NCI-H526 (cell line): Measurements from ENCODE around the gene ZC3H4.

Experiments
- DNase-seq, 2 experiments: peaks; one replicate each; lab custom pipeline; 2025; lab: John Stamatoyannopoulos, UW

ZC3H4 gene

DNA sequence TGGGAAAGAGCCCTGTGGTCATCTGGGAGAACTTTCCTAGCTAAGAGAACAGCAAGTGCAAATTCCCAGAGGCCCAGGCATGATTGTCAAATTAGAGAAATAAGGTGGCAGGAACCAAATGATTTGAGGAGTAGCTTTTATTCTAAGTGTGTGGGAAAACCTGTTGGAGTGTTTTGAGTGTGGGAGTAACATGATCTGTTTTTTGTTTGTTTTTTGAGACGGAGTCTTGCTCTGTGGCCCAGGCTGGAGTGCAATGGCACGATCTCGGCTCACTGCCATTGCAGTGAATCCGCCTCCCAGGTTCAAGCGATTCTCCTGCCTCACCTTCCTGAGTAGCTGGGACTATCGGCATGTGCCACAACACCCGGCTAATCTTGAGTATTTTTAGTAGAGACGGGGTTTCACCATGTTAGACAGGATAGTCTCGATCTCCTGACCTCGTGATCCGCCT, 19.5 kb upstream of the ZC3H4 start:
- DNase-seq = no peak

DNA sequence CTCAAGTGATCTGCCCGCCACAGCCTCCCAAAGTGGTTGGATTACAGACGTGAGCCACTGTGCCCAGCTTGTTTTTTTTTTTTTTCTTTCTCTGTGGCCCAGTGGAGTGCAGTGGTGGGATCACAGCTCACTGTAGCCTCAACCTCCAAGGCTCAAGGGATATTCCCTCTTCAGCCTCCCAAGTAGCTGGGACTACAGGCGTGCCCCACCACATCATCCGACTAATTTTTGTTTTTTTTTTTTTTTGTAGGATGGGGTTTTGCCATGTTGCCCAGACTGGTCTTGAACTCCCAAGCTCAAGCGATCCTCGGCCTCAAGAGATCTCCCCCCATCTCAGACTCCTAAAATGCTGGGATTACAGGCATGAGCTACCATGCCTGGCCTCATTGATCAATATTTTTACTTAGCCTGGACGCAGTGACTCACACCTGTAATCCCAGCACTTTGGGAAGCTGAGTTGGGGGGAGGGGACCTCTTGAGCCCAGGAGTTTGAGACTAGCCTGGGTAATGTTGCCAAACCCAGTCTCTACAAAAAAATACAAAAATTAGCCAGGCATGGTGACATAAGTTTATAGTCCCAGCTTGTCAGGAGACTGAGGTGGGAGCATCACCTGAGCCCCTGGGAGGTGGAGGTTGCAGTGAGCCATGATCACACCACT, 18.7 kb upstream of the ZC3H4 start:
- DNase-seq = no peak

DNA sequence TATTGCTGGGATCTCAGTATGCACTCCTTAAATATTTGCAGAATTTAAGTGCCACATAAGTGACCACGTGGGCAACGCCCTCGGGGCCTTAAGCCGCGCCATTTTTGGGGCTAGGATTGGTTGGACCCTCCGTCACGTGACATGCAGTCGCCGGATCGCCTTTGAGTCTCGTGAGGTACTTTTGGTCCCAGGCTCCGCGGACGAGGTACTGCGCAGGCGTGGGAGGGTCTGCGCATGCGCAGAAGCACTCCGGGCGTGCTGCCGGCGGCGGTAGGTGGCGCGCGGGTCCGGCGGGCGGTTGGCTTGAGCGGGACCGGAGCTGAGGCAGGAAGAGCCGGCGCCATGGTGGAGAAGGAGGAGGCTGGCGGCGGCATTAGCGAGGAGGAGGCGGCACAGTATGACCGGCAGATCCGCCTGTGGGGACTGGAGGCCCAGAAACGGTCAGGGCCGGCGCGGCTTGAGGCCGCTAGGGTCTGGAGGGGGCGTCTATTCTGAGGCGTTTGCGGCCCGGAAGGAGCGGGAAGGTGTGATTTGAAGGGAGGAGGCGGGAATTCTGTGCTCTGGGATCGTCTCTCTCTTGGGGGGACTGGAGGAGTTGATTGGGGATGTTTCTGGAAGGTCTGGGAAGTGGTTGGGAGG, 17.1 kb upstream of the ZC3H4 start, which contains the start of gene SAE1:
Gene SAE1, plus strand, starts transcription at position 247 of the 639 bp plus-strand sequence. Its CDS starts 96 bp downstream, at position 343.
- peak; percentile 97 to 99 for DNase-seq

DNA sequence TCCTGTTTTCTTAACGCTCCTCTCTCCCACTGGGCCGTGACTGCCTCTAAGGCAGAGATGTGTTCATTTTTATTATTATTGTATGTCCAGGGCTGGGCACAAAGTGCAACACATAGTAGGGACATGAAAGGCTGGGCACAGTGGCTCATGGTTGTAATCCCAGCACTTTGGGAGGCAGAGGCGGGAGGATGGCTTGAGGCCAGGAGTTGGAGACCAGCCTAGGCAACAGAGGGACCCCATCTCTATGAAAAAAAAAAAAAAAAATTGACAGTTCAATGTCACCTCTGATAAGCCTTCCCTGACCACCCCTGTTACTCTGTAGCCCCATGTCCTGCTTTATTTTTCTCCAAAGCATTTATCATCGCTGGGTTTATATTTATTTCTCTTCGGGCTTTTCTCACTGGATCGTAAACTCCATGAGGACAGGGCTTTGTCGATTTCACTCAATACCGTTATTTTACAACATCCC, 16.6 kb upstream of the ZC3H4 start:
- DNase-seq = no peak

DNA sequence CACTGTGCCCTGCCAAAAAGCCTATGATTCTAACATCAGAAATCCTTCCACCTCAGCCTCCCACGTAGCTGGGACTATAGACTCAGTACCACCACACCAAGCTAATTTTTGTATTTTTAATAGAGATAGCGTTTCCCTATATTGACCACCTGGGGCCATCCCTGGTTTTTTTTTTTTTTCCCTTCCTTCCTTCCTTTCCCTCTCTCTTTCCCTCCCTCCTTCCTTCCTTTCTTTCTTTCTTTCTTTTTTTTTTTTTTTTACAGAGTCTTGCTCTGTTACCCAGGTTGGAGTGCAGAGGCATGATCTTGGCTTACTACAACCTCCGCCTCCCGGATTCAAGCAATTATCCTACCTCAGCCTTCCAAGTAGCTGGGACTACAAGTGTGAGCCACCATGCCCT, 16.0 kb upstream of the ZC3H4 start:
- DNase-seq = no peak

DNA sequence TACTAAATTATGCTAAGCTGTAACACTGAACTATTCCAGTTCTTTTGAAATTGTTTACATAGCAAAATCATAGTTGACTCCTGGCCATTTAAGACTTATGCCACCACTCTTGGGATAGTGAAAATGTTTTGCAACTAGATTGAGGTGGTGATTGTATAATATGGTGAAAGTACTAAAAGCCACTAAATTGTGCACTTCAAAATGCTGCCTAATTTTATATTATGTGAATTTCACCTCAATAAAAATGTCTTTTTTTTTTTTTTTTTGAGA, 12.0 kb upstream of the ZC3H4 start:
- DNase-seq = no peak

DNA sequence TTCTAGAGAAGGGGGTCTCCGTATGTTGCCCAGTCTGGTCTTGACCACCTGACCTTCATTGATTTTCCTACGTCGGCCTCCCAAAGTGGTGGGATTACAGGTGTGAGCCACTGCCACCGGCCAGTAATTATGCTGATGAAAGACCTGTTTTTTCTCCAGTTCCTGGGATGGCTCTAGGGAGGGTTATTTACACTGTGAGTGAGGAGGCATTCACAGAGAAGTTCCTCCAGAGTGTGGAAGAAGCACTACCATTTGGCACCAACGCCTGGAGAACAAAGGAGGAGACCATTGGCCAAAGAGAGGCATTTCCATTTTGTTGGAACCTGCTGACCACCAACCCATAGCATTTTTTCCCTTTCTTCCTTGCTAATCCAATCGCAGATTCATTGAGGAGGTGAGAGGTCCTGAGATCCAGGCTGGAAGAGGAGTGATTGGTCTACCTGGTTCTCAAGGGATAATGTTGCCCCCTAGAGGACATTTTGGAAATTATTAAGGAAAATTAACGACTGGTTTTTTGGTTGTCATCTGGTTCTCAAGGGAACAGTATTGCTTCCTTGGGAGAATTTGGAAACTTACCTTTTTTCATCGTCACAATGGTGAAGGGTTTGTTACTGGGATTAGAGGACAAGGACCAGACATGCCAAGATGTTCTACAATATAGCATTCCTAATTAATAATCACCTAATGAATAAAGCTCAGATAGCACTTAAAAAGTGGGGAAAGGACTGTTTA, 11.5 kb upstream of the ZC3H4 start:
- peak; percentile 57 to 83 for DNase-seq

DNA sequence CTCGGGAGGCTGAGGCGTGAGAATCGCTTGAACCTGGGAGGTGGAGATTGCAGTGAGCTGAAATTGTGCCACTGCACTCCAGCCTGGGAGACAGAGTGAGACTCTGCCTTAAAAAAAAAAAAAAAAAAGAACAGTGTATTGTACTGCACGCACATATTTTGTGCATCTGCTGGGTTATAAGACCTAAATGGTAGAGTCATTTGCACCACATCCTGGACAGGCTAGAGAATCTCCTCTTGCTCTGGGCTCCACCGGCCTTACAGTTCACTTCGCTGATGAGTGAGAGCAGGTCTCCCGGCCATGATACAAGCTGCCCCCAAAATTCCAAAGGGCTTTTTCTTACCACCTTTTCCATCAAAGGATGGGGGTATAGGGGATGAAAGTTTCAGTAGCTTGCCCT, 9.8 kb upstream of the ZC3H4 start:
- no peak for DNase-seq

DNA sequence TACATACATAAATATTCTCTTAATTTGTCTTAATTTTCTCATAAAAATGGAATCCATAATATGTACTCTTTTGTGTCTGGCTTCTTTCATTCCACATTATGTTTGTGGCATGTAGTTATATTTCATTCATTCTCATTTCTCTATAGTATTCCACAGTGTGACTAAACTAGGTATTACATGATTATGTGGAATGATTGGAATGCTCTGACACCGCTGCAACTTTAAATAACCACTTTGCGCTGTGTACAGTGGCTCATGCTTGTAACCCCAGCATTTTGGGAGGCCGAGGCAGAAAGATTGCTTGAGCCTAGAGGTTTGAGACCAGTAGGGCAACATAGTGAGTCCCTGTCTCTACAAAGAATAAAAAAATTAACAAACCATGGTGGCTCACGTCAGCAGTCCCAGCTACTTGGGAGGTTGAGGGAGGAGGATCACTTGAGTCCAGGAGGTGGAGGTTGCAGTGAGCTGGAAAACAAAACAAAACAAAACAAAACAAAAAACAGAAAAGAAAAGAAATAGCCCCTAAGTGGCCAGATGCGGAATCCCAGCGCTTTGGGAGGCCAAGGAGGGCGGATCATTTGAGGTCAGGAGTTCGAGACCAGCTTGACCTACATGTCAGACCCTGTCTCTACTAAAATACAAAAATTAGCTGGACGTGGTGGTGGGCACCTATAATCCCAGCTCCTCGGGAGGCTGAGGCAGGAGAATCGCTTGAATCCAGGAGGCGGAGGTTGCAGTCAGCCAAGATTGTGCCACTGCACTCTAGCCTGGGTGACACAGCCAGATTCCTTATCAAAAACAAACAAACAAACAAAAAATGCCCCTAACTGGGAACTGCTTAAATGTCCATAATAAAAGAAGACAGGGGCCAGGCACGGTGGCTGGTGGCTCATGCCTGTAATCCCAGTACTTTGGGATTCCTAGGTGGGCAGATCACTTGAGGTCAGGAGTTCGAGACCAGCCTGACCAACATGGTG, 9.1 kb upstream of the ZC3H4 start:
- no peak for DNase-seq

DNA sequence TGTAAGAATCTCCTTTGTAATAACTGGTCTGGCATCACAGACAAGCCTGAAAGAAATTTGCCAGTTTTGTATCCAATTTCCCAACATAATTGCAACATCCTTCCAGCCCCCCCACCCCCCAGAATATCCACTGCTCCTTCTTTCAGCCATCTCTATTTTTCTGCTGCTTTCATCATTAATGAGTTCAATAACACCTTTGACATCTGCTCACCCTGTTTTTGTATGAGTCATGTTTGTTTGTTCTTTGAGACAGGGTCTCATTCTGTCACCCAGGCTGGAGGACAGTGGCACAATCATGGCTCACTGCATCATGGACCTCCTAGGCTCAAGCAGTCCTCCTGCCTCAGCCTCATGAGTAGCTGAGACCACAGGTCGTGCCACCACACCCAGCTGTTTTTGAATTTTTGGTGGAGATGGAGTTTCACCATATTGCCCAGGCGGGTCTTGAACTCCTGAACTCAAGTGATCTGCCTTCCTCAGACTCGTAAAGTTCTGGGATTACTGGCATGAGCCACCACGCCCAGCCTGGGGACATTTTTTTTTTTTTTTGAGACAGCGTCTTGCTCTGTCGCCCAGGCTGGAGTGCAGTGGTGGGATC, 7.0 kb upstream of the ZC3H4 start:
- DNase-seq = no peak

DNA sequence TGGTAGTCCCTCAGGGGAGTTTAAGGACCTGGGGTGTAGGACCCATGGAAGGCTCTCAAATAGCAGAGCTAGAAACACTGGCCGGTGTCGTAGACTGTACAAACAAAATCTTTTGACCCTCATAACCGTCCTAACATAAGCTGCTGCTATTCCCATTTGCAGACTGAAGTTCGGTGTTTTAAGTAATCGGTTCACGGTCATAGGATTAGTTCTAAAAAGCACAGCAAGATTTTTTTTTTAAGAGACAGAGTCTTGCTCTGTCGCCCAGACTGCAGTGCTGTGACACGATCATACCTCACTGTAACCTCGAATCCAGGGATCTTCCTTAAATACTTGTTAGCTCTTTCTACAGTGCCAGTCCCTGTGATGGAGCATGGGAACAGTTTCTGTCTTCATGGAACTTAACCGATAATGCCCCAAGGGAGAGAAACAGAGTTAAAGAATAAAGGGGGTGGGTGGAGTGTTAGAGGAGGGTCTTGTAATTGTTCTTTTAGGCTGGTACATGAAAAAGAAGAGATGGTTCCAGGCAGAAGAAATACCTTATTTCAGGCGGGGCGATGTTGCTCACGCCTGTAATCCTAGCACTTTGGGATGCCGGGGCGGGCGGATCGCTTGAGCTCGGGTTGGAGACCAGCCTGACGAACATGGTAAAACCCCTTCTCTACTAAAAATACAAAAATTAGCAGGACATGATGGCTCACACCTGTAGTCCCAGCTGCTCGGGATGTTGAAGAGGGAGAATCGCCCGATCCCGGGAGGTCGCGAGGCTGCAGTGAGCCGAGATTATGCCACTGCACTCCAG, 475 bp upstream of the ZC3H4 start:
- DNase-seq = peak; percentile 41 to 64

DNA sequence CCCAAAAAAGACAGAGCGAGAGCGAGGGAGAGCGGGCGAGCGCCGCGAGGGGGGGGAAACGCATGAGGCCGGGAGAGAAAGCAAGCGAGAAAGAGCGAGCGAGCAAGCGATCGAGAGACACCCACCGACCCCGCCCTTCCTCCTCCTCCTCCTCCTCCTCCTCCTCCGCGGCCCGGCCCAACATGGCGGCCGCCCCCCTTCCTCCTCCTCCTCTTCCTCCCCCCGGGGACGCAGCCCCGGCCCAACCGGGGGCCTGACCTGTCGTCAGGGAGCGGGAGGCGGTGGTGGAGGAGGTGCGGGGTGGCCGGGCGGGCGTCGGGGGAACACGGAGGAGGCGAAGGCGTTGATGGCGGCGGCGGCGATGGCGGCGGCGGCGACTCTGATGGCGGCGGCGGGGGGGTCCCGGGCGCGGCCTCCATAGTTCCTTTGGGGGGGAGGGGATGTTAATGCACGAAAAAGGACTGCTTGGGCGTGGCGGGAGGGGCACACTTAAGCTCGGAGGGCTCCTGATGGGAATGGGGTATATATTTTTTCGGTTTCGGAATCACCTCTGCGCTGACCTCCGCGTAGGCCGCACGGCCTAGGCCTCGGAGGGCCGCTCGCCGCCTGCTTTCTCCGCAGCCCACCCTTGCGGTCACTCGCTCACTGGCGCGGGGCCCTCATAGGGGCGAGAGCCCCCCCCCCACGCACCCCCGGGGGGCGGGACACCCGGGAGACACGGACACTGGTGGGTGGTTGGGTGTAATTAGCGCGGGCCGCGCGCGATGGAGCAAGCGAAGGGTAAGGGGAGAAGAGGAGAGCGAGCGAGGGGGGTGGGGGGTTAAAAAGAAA, 1.2 kb downstream of the ZC3H4 start:
- peak; percentile 46 to 85 for DNase-seq

DNA sequence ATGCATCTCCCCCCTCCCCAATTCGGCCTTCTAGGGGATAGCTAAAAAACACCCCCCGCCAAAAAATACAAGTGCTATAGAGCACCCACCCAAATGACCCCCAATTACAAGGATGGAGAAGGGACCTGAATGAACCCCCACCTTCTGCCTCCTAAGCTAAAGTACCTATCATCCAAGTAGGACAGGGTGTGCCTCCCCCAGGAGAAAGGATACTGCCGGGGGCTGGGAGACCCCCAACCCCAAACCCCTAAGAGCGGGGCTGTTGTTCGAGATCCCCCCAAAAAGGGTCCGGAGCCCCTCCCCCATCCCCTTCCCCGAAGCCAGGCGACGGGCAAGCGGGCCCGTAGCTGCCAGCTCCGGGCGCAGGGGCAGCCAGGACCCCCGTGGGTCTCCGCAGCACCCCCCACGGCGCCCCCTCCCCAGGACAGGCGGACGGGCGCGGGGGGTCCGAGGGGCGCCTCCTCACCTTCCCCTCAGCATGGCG, 1.9 kb downstream of the ZC3H4 start:
- DNase-seq = no peak

DNA sequence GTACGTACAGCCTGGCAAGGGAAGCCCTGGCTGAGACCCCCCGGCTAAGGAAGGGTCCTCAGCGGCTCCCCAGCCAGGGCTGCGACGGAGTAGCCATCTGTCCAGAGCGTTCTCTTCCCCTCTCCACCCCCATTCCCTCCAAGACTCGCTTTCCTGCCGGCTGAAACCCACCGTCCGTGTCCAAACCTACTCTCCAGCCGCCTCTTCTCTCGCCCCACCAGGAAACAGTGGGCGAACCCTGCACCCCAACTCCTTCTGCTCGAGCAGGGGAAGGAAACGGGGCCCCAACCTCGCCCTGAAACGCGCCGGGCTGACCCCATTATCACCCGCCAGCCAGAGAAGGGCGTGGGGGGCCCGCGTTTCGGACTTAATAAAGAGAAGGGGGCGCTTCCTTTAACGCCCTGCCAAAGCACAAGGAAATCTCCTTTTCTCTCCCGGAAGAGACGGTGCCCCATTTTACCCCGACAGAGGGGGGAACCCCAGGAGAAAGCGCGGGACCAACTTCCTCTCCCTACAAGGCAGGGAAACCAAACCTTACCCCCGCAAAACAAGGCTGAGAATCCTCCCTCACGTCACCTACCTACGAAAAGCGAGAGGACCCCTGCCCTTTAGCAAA, 2.5 kb downstream of the ZC3H4 start:
- DNase-seq = peak in 1 of 2 experiments; percentile 23

DNA sequence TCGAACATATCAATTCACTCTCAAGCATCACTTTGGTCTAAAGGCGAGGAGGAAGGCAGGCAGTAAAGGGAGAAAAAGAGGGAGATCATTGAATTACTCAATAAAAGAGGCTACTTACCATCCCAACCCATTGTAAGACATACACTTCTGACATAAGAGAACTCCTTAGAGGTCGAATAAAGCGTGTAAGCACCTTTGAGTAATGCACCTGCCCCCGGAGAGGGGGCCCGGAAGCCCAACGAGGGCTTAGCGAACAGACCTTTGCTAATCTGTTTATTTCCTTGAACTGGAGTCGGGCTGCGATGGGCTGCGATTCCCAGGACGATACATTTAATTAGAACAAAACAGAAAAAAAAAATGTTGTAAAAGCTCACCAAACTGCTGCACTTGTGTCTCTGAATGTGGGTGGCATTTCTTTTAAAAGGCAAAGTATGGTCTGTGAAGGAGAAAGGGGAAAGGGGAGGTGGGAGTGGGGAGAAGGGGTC, 3.0 kb downstream of the ZC3H4 start:
- DNase-seq = peak in 1 of 2 experiments; percentile 36

DNA sequence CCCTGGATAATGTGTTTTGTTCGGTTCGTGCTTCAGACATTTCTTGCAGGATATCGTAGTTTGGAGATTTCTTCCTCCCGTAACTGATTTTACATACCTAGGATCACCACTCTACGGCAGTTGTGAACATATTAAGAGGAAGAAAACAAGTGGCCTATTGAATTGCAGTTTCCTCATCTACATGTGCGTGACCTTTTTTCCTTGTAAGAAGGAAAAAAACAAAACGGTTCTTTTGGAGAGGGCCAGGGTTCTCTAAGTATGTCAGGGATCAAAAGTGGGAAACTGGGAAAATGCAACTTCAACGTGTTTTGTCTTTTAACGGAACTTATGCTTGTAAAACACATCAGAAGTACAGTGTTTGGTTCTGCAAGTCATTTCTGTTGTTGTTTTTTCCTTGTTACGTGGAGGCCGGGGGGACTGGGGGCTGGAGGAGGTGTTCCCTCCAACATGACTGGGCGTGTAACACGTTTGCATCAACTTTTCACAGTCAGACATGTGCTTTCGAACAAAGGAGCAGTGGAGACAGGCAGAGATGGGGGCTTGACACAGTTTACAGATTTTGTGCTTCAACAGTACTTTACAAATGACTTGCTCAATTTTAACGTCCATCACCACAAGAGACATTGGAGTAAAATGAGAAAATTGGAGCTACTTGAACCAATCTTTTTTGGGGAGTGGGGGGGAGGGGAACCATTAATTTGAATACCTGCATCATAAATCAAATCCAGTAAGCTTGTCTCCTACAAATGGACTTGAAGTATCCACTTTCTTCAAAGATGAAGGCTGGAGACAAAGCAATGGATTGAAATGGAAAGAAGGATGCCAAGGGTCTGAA, 3.8 kb downstream of the ZC3H4 start:
- peak; percentile 72 to 81 for DNase-seq

DNA sequence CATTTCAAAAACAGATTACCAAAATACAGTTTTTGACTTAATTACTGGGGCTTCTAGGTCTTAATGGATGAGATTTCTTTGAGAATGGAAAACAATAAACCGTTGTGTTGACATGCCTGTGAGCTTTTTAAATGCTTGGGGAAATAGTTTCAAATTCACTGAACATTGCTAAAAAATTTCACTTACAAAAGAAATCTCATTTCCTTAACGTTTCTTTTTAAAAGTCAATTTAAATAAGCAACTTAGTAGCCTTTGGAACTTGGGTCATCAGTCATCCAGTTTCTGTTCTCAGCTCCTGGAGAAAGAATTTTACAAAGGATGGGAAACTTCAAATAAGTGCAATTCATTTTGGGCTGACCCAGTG, 4.4 kb downstream of the ZC3H4 start:
- DNase-seq = no peak
